Measurements from ENCODE around the gene SGSM1.

The SGSM1 gene

GRCh38 chr22:24830205-24830979, 24.4 kb downstream of the SGSM1 start:
- Histone ChIP-seq H3K4me1 (peaks cover 6% of the 10 kb centered on the region; the same call in 1 of the 2 replicates), H3K36me3 (no peaks in the 10 kb centered on the region), H3K4me3 (ENCODE audit: low read depth, low read length) (no peak overlapping the region), H3K27me3 (no peaks in the 10 kb centered on the region), H3K9me3 (no peaks in the 10 kb centered on the region)
- TF ChIP-seq CTCF (IDR thresholded peaks at IDR 0.05; ENCODE audit: low read depth, low read length) = no peak
- no peak for DNase-seq

GRCh38 chr22:24831687-24832086, 25.7 kb downstream of the SGSM1 start:
- no peak for DNase-seq
- Histone ChIP-seq H3K27me3 (no peaks in the 10 kb centered on the region), H3K36me3 (no peaks in the 10 kb centered on the region)

GRCh38 chr22:24833881-24834495, 28.0 kb downstream of the SGSM1 start:
- no peak for DNase-seq
- Histone ChIP-seq H3K27me3 (no peaks in the 10 kb centered on the region), H3K4me1 (peaks cover 6% of the 10 kb centered on the region; the same call in 1 of the 2 replicates), H3K36me3 (no peaks in the 10 kb centered on the region), H3K9me3 (no peaks in the 10 kb centered on the region), H3K4me3 (ENCODE audit: low read depth, low read length) (no peak overlapping the region)
- no peak for TF ChIP-seq CTCF (IDR thresholded peaks at IDR 0.05; ENCODE audit: low read depth, low read length)

More at GRCh38 chr22:24831687-24832086, 25.7 kb downstream of the SGSM1 start:
- Histone ChIP-seq H3K9me3 (no peaks in the 10 kb centered on the region), H3K4me3 (ENCODE audit: low read depth, low read length) (no peak overlapping the region), H3K4me1 (peaks cover 6% of the 10 kb centered on the region; the same call in 1 of the 2 replicates)
- TF ChIP-seq CTCF (IDR thresholded peaks at IDR 0.05; ENCODE audit: low read depth, low read length) = no peak

GRCh38 chr22:24834845-24835570, 29.0 kb downstream of the SGSM1 start:
- DNase-seq = peak; percentile 51
- Histone ChIP-seq H3K4me3 (ENCODE audit: low read depth, low read length) (no peak overlapping the region), H3K4me1 (peaks cover 6% of the 10 kb centered on the region; the same call in 1 of the 2 replicates), H3K9me3 (no peaks in the 10 kb centered on the region), H3K27me3 (no peaks in the 10 kb centered on the region), H3K36me3 (no peaks in the 10 kb centered on the region)
- peak; percentile 75 for TF ChIP-seq CTCF (IDR thresholded peaks at IDR 0.05; ENCODE audit: low read depth, low read length)

- no peak for DNase-seq
- H3K36me3 ChIP-seq = no peaks in the 10 kb centered on the region
- H3K4me1 ChIP-seq = 0 out of 2 replicates have a peak, but pooled peaks cover 3% of the 10 kb centered on the region
- H3K27me3 ChIP-seq = no peaks in the 10 kb centered on the region
- H3K9me3 ChIP-seq = no peaks in the 10 kb centered on the region
- TF ChIP-seq CTCF (IDR thresholded peaks at IDR 0.05; ENCODE audit: low read depth, low read length) = no peak
- no peak overlapping the region for H3K4me3 ChIP-seq (ENCODE audit: low read depth, low read length)
Measured at GRCh38 chr22:24836282-24836681, 30.3 kb downstream of the SGSM1 start.
